SK-N-SH treated with all-trans-retinoic acid at 6 μM for 48 hours (cell line): ENCODE data around the gene GRHL3.

Experiments used
- ATAC-seq: fragments of 200-7000 bp; cut with Tn5 transposase; 3 replicates; pipeline ENCODE4 v1.9.1; 2020; ENCODE audit warnings: mild to moderate bottlenecking, moderate library complexity
- ARNTL ChIP-seq: fragments of 450-650 bp; formaldehyde crosslinking; IDR thresholded peaks from 2 replicates; pipeline ENCODE4 v1.5.0; 2020; ENCODE audit warnings: low read depth, mild to moderate bottlenecking, moderate library complexity, borderline replicate concordance
- BACH2 ChIP-seq: fragments of 250-450 bp; sonication (Bioruptor Pico); IDR thresholded peaks from 2 replicates; pipeline ENCODE4 v1.9.0; 2021; ENCODE audit warnings: mild to moderate bottlenecking, borderline replicate concordance
- CREB5 ChIP-seq: fragments of 250-450 bp; sonication (Bioruptor Pico); IDR thresholded peaks from 2 replicates; pipeline ENCODE4 v1.5.1; 2020; ENCODE audit warnings: low read depth, mild to moderate bottlenecking, moderate library complexity
- CSDC2 ChIP-seq: fragments of 250-450 bp; sonication (Bioruptor Pico); IDR thresholded peaks from 2 replicates; pipeline ENCODE4 v1.5.0; 2020; ENCODE audit warnings: mild to moderate bottlenecking, moderate library complexity
- ESRRG ChIP-seq: fragments of 250-450 bp; sonication (Bioruptor Pico); IDR thresholded peaks from 2 replicates; pipeline ENCODE4 v1.6.1; 2021; ENCODE audit warnings: mild to moderate bottlenecking
- GLIS3 ChIP-seq: fragments of 250-450 bp; sonication (Bioruptor Pico); IDR thresholded peaks from 2 replicates; pipeline ENCODE4 v1.5.0; 2020; ENCODE audit warnings: mild to moderate bottlenecking, moderate library complexity
- PPARA ChIP-seq: fragments of 250-450 bp; sonication (Bioruptor Pico); IDR thresholded peaks from 2 replicates; pipeline ENCODE4 v1.5.0; 2020; ENCODE audit warnings: mild to moderate bottlenecking, borderline replicate concordance
- SNAI2 ChIP-seq: fragments of 250-450 bp; sonication (Bioruptor Pico); IDR thresholded peaks from 2 replicates; pipeline ENCODE4 v1.5.0; 2020; ENCODE audit warnings: mild to moderate bottlenecking, moderate library complexity
- TCF4 ChIP-seq: fragments of 250-450 bp; sonication (Bioruptor Pico); IDR thresholded peaks from 2 replicates; pipeline ENCODE4 v1.8.0; 2021; ENCODE audit warnings: mild to moderate bottlenecking, moderate library complexity, borderline replicate concordance
- TSHZ2 ChIP-seq: fragments of 250-450 bp; sonication (Bioruptor Pico); IDR thresholded peaks from 2 replicates; pipeline ENCODE4 v1.5.0; 2020; ENCODE audit warnings: mild to moderate bottlenecking, moderate library complexity
- ZC3H10 ChIP-seq: fragments of 250-450 bp; sonication (Bioruptor Pico); IDR thresholded peaks from 2 replicates; pipeline ENCODE4 v1.5.1; 2021; ENCODE audit warnings: mild to moderate bottlenecking, moderate library complexity
- ZFP30 ChIP-seq: fragments of 450-650 bp; formaldehyde crosslinking; IDR thresholded peaks from 2 replicates; pipeline ENCODE4 v1.5.0; 2022; ENCODE audit warnings: mild to moderate bottlenecking, moderate library complexity
- ZNF565 ChIP-seq: fragments of 450-650 bp; formaldehyde crosslinking; conservative IDR thresholded peaks from 2 replicates; pipeline ENCODE4 v1.5.0; 2020; ENCODE audit warnings: low read depth, mild to moderate bottlenecking, moderate library complexity
- ZNF70 ChIP-seq: fragments of 450-650 bp; formaldehyde crosslinking; IDR thresholded peaks from 2 replicates; pipeline ENCODE4 v1.5.0; 2020; ENCODE audit warnings: mild to moderate bottlenecking, moderate library complexity
- ZNF8 ChIP-seq: fragments of 450-650 bp; formaldehyde crosslinking; IDR thresholded peaks from 2 replicates; pipeline ENCODE4 v1.5.0; 2020; ENCODE audit warnings: mild to moderate bottlenecking, moderate library complexity
- TF ChIP-seq, protein P1 (sequence below): fragments of 250-450 bp; sonication (Bioruptor Pico); IDR thresholded peaks from 2 replicates; pipeline ENCODE4 v1.5.1; 2021; ENCODE audit warnings: mild to moderate bottlenecking, moderate library complexity
- TF ChIP-seq, protein P2 (sequence below): fragments of 250-450 bp; sonication (Bioruptor Pico); IDR thresholded peaks from 2 replicates; pipeline ENCODE4 v1.8.0; 2020; ENCODE audit warnings: mild to moderate bottlenecking, moderate library complexity, borderline replicate concordance

GRHL3 gene

DNA sequence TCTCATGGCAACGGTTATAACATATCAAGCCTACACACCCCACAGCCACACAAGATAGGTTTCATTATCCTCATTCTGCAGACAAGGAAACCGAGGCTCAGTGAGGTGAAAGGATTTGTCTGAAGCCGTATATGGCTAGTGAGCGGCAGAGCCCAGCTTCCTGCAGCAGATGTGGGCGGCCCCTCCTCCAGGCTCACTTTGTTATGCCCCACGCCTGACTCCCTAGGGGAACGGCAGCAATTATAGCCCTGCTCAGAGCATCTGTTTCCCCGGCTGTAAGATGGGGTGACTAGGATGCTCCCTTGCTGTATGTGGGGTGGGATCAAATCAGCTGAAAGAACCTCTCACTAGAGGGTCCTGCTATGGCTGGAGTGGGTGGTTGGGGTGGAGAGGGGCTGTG lies 22.1 kb downstream of the GRHL3 start:
- no peak for ATAC-seq
- TF ChIP-seq SNAI2 (CRISPR knock-in tag) (no peak), TCF4 (CRISPR knock-in tag) (no peak), ZC3H10 (CRISPR knock-in tag) (no peak), ZNF70 (CRISPR knock-in tag) (no peak), CREB5 (no peak), PPARA (CRISPR knock-in tag) (no peak), TSHZ2 (no peak), BACH2 (CRISPR knock-in tag) (no peak), ESRRG (CRISPR knock-in tag) (no peak)

DNA sequence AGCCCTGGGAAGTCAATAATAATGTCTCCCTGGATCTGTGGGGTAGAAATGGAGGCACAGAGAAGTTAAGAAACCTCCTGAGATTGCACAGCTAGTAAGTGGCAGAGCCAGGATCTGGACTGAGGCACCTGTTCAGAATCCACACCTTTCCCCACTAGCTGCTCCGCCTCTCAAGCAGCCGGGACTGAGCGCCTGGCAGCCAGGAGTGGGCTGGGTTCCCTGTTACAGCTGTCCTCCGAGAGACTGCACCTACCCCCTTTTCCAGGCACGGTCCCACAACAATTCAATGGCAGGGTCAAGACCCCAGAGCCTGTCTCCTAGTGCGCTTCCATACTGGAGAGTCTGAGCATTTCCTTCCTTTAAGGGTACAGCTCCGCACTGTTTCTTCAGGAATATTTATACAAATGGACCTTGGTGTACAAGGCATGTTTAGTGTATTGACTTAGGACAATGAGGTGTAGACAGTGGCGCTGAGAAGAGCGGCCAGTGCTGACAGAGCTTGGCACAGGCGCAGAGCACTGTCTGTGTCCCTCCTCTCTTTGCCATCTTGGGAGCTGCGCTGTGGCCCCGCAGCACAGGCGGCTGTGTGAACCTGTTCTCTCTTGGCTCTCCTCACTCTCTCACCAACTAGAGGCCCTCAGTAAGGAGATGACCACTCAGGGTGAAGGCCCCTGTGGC lies 24.4 kb downstream of the GRHL3 start:
- ATAC-seq, result no peak; the same call in 2 of the 3 replicates
- TF ChIP-seq PPARA (CRISPR knock-in tag) (no peak), ESRRG (CRISPR knock-in tag) (no peak), BACH2 (CRISPR knock-in tag) (no peak), ZNF565 (no peak), ARNTL (no peak), ZFP30 (CRISPR knock-in tag) (no peak), GLIS3 (no peak), SNAI2 (CRISPR knock-in tag) (no peak), ZNF8 (CRISPR knock-in tag) (no peak), CSDC2 (CRISPR knock-in tag) (no peak), TCF4 (CRISPR knock-in tag) (no peak), ZC3H10 (CRISPR knock-in tag) (no peak)
- TF ChIP-seq, protein P1, sequence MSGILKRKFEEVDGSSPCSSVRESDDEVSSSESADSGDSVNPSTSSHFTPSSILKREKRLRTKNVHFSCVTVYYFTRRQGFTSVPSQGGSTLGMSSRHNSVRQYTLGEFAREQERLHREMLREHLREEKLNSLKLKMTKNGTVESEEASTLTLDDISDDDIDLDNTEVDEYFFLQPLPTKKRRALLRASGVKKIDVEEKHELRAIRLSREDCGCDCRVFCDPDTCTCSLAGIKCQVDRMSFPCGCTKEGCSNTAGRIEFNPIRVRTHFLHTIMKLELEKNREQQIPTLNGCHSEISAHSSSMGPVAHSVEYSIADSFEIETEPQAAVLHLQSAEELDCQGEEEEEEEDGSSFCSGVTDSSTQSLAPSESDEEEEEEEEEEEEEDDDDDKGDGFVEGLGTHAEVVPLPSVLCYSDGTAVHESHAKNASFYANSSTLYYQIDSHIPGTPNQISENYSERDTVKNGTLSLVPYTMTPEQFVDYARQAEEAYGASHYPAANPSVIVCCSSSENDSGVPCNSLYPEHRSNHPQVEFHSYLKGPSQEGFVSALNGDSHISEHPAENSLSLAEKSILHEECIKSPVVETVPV (CRISPR knock-in tag), result no peak

GRCh38 chr1:24344090-24344742 lies 25.1 kb downstream of the GRHL3 start:
- no peak for TF ChIP-seq TSHZ2
- no peak for TF ChIP-seq ZNF565
- no peak for TF ChIP-seq ZNF8 (CRISPR knock-in tag)
- no peak for TF ChIP-seq PPARA (CRISPR knock-in tag)
- TF ChIP-seq CSDC2 (CRISPR knock-in tag), result no peak
- TF ChIP-seq, protein P2, sequence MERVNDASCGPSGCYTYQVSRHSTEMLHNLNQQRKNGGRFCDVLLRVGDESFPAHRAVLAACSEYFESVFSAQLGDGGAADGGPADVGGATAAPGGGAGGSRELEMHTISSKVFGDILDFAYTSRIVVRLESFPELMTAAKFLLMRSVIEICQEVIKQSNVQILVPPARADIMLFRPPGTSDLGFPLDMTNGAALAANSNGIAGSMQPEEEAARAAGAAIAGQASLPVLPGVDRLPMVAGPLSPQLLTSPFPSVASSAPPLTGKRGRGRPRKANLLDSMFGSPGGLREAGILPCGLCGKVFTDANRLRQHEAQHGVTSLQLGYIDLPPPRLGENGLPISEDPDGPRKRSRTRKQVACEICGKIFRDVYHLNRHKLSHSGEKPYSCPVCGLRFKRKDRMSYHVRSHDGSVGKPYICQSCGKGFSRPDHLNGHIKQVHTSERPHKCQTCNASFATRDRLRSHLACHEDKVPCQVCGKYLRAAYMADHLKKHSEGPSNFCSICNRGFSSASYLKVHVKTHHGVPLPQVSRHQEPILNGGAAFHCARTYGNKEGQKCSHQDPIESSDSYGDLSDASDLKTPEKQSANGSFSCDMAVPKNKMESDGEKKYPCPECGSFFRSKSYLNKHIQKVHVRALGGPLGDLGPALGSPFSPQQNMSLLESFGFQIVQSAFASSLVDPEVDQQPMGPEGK (CRISPR knock-in tag), result no peak
- ATAC-seq, result no peak; the same call in 1 of the 3 replicates
